Activated CD4-positive, alpha-beta T cell treated with anti-CD3 and anti-CD28 coated beads for 1 hour (primary cell): Measurements from ENCODE around the gene INAFM2.

ENCODE experiments used
- DNase-seq: peaks from one replicate; pipeline ENCODE4 v3.0.0-alpha.2; 2020

INAFM2 gene

GRCh38 chr15:40330368-40330836 is 6.9 kb downstream of the INAFM2 start:
- no peak for DNase-seq

- DNase-seq = no peak
These were observed 7.5 kb downstream of the INAFM2 start for GRCh38 chr15:40331026-40331425.

- DNase-seq = no peak
These were observed 8.1 kb downstream of the INAFM2 start for GRCh38 chr15:40331637-40332036.

- DNase-seq = no peak
These were observed 8.8 kb downstream of the INAFM2 start for GRCh38 chr15:40332113-40332781.

GRCh38 chr15:40333922-40334492 is 10.5 kb downstream of the INAFM2 start:
- no peak for DNase-seq

GRCh38 chr15:40334541-40334940 is 11.0 kb downstream of the INAFM2 start:
- no peak for DNase-seq

- DNase-seq = no peak
These were observed 11.7 kb downstream of the INAFM2 start for GRCh38 chr15:40334941-40335795.

- no peak for DNase-seq
These were observed 12.6 kb downstream of the INAFM2 start for GRCh38 chr15:40335938-40336743.

GRCh38 chr15:40336744-40337122 is 13.2 kb downstream of the INAFM2 start:
- no peak for DNase-seq

- DNase-seq = no peak
These were observed 14.1 kb downstream of the INAFM2 start for GRCh38 chr15:40337597-40337996.

- peak; percentile 70 for DNase-seq
These were observed 14.7 kb downstream of the INAFM2 start for GRCh38 chr15:40338041-40338657.

GRCh38 chr15:40338921-40339620 is 15.6 kb downstream of the INAFM2 start:
- no peak for DNase-seq

GRCh38 chr15:40339621-40339945 is 16.1 kb downstream of the INAFM2 start:
- no peak for DNase-seq

GRCh38 chr15:40340038-40340739 is 16.7 kb downstream of the INAFM2 start:
- no peak for DNase-seq

- DNase-seq = no peak
These were observed 17.4 kb downstream of the INAFM2 start, which contains the start of gene CCDC9B for GRCh38 chr15:40340740-40341400. Gene CCDC9B (minus strand): TSS chr15:40340939. CDS start chr15:40340819, 120 bp downstream.

GRCh38 chr15:40342416-40343320 is 19.2 kb downstream of the INAFM2 start:
- DNase-seq = no peak

- no peak for DNase-seq
These were observed 20.0 kb downstream of the INAFM2 start for GRCh38 chr15:40343512-40343911.

GRCh38 chr15:40344217-40344616 is 20.7 kb downstream of the INAFM2 start:
- DNase-seq = no peak

GRCh38 chr15:40344631-40345120 is 21.2 kb downstream of the INAFM2 start:
- peak; percentile 61 for DNase-seq
